Mesothelial cell of epicardium (in vitro differentiated cells): ENCODE measurements around the gene ATP6V1G3. TPM values are rescaled to one million over a fixed set of nuclear protein-coding genes. Genes with fewer than 3 reads are reported as not detected.
"Not testable (repeated sequence)": the region's sequence is repeated elsewhere in the genome, so short reads cannot be mapped to it uniquely, and the experiment has no call there.

Experiments used
- DNase-seq, 2 experiments: peaks; one replicate each; pipeline ENCODE4 v3.0.0; 2021; ENCODE audit warnings: low spot score in 2 of 2; ENCODE audit not compliant: unreplicated experiment in 2 of 2
- H3K27ac Mint-ChIP-seq: 2 replicates; pipeline ENCODE4 v1.8.0; 2021; ENCODE audit warnings: mixed read lengths
- H3K27me3 Mint-ChIP-seq: 2 replicates; pipeline ENCODE4 v1.8.0; 2021; ENCODE audit warnings: low read depth, mixed read lengths
- H3K36me3 Mint-ChIP-seq: 2 replicates; pipeline ENCODE4 v1.8.0; 2021; ENCODE audit warnings: mixed read lengths
- H3K4me1 Mint-ChIP-seq: 2 replicates; pipeline ENCODE4 v1.8.0; 2021; ENCODE audit warnings: mixed read lengths
- H3K4me3 Mint-ChIP-seq: 2 replicates; pipeline ENCODE4 v1.8.0; 2021; ENCODE audit warnings: mild to moderate bottlenecking, moderate library complexity, mixed read lengths
- H3K9me3 Mint-ChIP-seq: 2 replicates; pipeline ENCODE4 v1.8.0; 2021; ENCODE audit warnings: mixed read lengths
- CTCF ChIP-seq: fragments of 200-600 bp; sonication (generic); IDR thresholded peaks from one replicate; pipeline ENCODE4 v1.5.0; 2021; ENCODE audit warnings: antibody characterized with exemption; ENCODE audit not compliant: unreplicated experiment
- total RNA-seq: library from RNA; stranded (reverse); gene quantifications from 3 replicates; pipeline ENCODE4 v1.2.1, GENCODE V29; 2021

ATP6V1G3 gene
- not detected in 3 replicates for total RNA-seq

- no peaks in the 10 kb centered on the region for H3K27me3 Mint-ChIP-seq
- no peak for DNase-seq
- H3K4me3 Mint-ChIP-seq, result no peak within 1 kb of the TSS
- H3K4me1 Mint-ChIP-seq, result peaks cover 18% of the 10 kb centered on the region
- no peaks in the 10 kb centered on the region for H3K36me3 Mint-ChIP-seq
- no peaks in the 10 kb centered on the region for H3K9me3 Mint-ChIP-seq
- no peak within 1 kb of the TSS for H3K27ac Mint-ChIP-seq
- no peak for TF ChIP-seq CTCF
Measured at GRCh38 chr1:198540580-198540979, at the start of gene ATP6V1G3. ATP6V1G3 (minus strand) TSS chr1:198540680; CDS start chr1:198540650, 30 bp downstream.

- Mint-ChIP-seq H3K9me3 (peaks cover 36% of the 10 kb centered on the region), H3K4me3 (no peak overlapping the region)
- DNase-seq, result no peak
Measured at GRCh38 chr1:198588845-198589244, 48.4 kb upstream of the ATP6V1G3 start.

GRCh38 chr1:198584163-198584562, 43.7 kb upstream of the ATP6V1G3 start:
- Mint-ChIP-seq H3K9me3 (peaks cover 35% of the 10 kb centered on the region), H3K36me3 (peaks cover 10% of the 10 kb centered on the region), H3K27me3 (no peaks in the 10 kb centered on the region), H3K27ac (no peak overlapping the region), H3K4me3 (no peak overlapping the region), H3K4me1 (no peaks in the 10 kb centered on the region)
- no peak for DNase-seq
- no peak for TF ChIP-seq CTCF

More at GRCh38 chr1:198588845-198589244, 48.4 kb upstream of the ATP6V1G3 start:
- no peak for TF ChIP-seq CTCF
- Mint-ChIP-seq H3K27me3 (no peaks in the 10 kb centered on the region), H3K36me3 (peaks cover 2% of the 10 kb centered on the region), H3K27ac (no peak overlapping the region), H3K4me1 (no peaks in the 10 kb centered on the region)

- not testable (repeated sequence) for H3K27ac Mint-ChIP-seq, H3K27me3 Mint-ChIP-seq, H3K4me3 Mint-ChIP-seq, DNase-seq, H3K4me1 Mint-ChIP-seq
- Mint-ChIP-seq H3K36me3 (peaks cover 10% of the 10 kb centered on the region), H3K9me3 (peaks cover 29% of the 10 kb centered on the region)
Measured at GRCh38 chr1:198583209-198583802, 42.8 kb upstream of the ATP6V1G3 start.

- DNase-seq, result no peak
- no peaks in the 10 kb centered on the region for H3K27me3 Mint-ChIP-seq
- no peak overlapping the region for H3K27ac Mint-ChIP-seq
- TF ChIP-seq CTCF, result no peak
- H3K9me3 Mint-ChIP-seq, result peaks cover 19% of the 10 kb centered on the region
- no peaks in the 10 kb centered on the region for H3K4me1 Mint-ChIP-seq
- H3K4me3 Mint-ChIP-seq, result no peak overlapping the region
- H3K36me3 Mint-ChIP-seq, result peaks cover 8% of the 10 kb centered on the region
Measured at GRCh38 chr1:198577444-198577843, 37.0 kb upstream of the ATP6V1G3 start.

- no peak for TF ChIP-seq CTCF
- no peak overlapping the region for H3K27ac Mint-ChIP-seq
- H3K36me3 Mint-ChIP-seq, result no peaks in the 10 kb centered on the region
- H3K4me3 Mint-ChIP-seq, result no peak overlapping the region
- no peaks in the 10 kb centered on the region for H3K27me3 Mint-ChIP-seq
- no peaks in the 10 kb centered on the region for H3K4me1 Mint-ChIP-seq
- no peak for DNase-seq
- H3K9me3 Mint-ChIP-seq, result peaks cover 8% of the 10 kb centered on the region
Measured at GRCh38 chr1:198575798-198576641, 35.5 kb upstream of the ATP6V1G3 start.
